HG03196 (cell line): Measurements from ENCODE around the gene MAPK8IP1.
"Not testable (repeated sequence)": the region's sequence is repeated elsewhere in the genome, so short reads cannot be mapped to it uniquely, and the experiment has no call there.

Experiments
- ATAC-seq: cut with Tn5 transposase; IDR thresholded peaks from one replicate; pipeline ENCODE4 v1.9.1; 2021; ENCODE audit not compliant: unreplicated experiment

The MAPK8IP1 gene

GRCh38 chr11:45889555-45889954, 4.1 kb downstream of the MAPK8IP1 start:
- no peak for ATAC-seq

DNA sequence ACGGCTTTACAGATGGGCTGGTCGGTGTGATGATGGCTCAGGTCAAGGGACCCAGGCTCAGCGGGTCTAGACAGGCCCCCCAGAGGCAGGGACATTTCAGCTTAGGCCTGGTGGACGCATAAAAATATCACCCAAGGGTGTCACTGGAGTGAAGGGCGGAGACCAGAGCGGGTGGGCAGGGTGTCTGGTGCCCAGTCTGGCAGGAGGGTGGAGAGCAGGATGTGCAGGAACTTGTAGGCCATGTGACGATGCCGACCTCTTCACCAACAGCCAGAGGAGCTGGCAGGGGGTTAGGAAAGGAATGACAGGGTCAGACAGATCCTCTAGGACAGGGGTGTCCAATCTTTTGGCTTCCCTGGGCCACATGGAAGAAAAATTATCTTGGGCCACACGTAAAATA, 4.5 kb downstream of the MAPK8IP1 start:
- ATAC-seq, result no peak

GRCh38 chr11:45890886-45891550, 5.6 kb downstream of the MAPK8IP1 start:
- no peak for ATAC-seq

- no peak for ATAC-seq
Measured at GRCh38 chr11:45892856-45893255, 7.4 kb downstream of the MAPK8IP1 start.

- no peak for ATAC-seq
Measured at GRCh38 chr11:45894555-45895247, 9.2 kb downstream of the MAPK8IP1 start.

- no peak for ATAC-seq
Measured at GRCh38 chr11:45895553-45896259, 10.3 kb downstream of the MAPK8IP1 start.

- no peak for ATAC-seq
Measured at GRCh38 chr11:45896422-45896984, 11.1 kb downstream of the MAPK8IP1 start.

DNA sequence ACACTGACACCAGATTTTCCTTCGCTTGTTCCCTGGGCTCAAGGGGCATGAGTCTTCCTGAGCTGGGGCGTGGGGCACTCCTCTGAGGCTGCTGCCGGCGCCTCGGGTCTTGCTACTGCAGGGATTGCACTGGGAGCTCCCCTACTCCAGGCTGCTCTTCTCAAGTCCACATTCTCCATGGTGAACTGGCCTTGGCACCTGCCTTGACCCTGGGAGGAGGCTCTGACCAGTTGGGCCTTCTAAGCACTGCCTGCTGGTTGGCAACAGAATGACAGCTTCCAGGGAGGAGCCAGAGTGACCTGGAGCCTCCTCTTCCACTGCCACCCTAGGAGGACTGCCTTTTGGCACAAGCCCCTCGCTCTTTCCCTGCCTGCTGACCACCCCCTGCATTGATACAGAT, 12.1 kb downstream of the MAPK8IP1 start:
- ATAC-seq, result no peak

- ATAC-seq, result no peak
Measured at GRCh38 chr11:45899086-45899447, 13.6 kb downstream of the MAPK8IP1 start.

DNA sequence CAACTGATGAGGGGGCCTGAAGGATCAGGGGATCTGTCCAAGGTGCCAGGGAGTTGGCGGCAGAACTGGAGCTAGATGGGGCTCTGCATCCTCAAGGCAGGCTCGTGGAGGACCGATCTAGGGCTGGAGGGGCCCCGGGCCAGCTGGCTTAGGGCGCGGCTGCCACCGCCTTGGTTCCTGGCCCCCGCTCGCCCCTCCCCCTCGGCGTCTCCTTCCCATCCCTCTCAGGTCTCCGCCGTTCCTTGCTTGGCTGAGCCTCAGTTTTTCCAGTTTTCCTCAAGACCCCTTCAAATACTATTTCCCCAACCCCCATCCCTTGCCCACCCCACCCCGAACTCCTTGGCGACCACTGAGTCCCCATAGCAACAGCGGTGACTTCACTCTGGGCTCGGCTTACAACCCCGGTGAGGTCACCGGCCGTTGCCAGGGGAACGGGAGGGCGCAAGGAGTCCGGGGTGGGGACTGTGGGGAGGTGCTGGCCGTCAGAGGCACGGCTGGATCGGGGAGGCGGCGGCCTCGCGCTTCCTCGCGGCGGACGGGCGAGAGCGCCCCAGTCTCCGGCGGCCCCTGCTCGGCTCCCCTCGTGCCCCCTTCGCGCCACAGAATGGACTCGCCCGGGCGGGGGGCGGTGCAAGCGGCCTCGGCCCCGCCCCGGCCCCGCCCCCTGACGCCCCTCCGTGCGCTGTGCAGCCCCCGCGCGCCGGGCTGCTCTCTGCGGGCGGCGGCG, 14.2 kb downstream of the MAPK8IP1 start:
- no peak for ATAC-seq

- not testable (repeated sequence) for ATAC-seq
Measured at GRCh38 chr11:45900175-45900800, 14.8 kb downstream of the MAPK8IP1 start.

- no peak for ATAC-seq
Measured at GRCh38 chr11:45900916-45901617, 15.6 kb downstream of the MAPK8IP1 start.

DNA sequence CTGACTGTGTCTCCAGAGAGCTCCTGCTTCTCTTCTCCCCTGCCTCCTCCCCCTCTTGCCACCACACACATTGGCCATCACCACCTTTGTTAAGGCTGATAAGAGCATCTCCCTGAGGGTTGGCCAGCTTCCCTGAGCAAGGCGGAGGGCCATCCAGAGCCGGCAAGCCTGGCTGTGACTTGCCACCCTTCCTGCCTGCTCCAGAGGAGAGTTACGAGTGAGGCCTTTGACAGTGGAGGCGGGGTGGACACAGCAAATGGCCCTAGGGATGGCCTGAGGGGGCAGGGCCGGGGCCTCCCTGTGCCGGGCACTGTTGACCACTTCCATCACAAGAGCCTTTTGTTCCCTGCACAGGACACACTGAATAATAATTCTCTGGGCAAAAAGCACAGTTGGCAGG, 16.2 kb downstream of the MAPK8IP1 start:
- no peak for ATAC-seq

GRCh38 chr11:45902452-45903380, 17.3 kb downstream of the MAPK8IP1 start:
- ATAC-seq, result no peak

DNA sequence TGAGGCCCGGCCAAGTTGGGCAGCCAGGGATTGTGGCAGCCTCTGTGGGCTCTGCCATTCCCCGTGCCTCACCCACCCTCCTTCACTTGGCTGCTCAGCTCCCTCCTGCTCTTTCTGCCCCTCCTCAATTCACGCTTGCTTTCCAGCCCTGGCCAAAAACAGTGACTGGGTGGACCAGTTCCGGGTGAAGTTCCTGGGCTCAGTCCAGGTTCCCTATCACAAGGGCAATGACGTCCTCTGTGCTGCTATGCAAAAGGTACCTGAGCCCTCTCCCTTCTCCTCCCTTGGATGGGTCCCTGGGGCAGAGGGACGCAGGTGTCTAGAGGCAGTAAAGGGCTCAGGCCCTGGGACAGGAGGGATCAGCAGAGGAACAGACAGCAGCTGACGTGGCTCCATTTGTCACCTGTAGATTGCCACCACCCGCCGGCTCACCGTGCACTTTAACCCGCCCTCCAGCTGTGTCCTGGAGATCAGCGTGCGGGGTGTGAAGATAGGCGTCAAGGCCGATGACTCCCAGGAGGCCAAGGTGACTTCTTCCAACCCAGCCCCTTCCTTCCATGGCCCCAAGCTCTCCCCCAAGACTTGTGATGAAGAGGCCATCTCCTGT, 19.0 kb downstream of the MAPK8IP1 start:
- ATAC-seq, result no peak

GRCh38 chr11:45905095-45905494, 19.6 kb downstream of the MAPK8IP1 start:
- no peak for ATAC-seq

DNA sequence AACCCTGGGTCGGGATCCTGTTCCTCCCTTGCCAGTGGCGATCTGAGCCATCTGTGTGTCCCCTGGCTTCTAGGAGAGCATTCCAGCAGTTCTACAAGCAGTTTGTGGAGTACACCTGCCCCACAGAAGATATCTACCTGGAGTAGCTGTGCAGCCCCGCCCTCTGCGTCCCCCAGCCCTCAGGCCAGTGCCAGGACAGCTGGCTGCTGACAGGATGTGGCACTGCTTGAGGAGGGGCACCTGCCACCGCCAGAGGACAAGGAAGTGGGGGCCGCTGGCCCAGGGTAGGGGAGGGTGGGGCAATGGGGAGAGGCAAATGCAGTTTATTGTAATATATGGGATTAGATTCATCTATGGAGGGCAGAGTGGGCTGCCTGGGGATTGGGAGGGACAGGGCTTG, 20.1 kb downstream of the MAPK8IP1 start:
- not testable (repeated sequence) for ATAC-seq

- ATAC-seq, result no peak
Measured at GRCh38 chr11:45906096-45906682, 20.7 kb downstream of the MAPK8IP1 start.
